Measurements from ENCODE around the gene C3orf18.

- TF ChIP-seq CTCF (IDR thresholded peaks at IDR 0.05) (no peak), POLR2A (IDR thresholded peaks at IDR 0.05) (no peak)
Observed at GRCh38 chr3:50551054-50551659, 16.4 kb downstream of the C3orf18 start.

Data from adrenal gland (tissue), 5 donors.